GM18508 (cell line): Measurements from ENCODE around the gene NPR3.

Experiments
- ATAC-seq: cut with Tn5 transposase; IDR thresholded peaks from one replicate; pipeline ENCODE4 v1.9.1; 2021; ENCODE audit warnings: moderate number of reproducible peaks; ENCODE audit not compliant: insufficient read depth, unreplicated experiment

Gene NPR3

GRCh38 chr5:32710550-32711361 lies at the start of gene NPR3:
Gene NPR3 (plus strand): TSS chr5:32711321. CDS start chr5:32711777, 456 bp downstream.
- no peak for ATAC-seq

GRCh38 chr5:32664523-32664922 lies 46.6 kb upstream of the NPR3 start:
- no peak for ATAC-seq

GRCh38 chr5:32668552-32668951 lies 42.6 kb upstream of the NPR3 start:
- no peak for ATAC-seq

GRCh38 chr5:32673272-32673671 lies 37.8 kb upstream of the NPR3 start:
- no peak for ATAC-seq

GRCh38 chr5:32677023-32677422 lies 34.1 kb upstream of the NPR3 start:
- no peak for ATAC-seq

- no peak for ATAC-seq
Measured at GRCh38 chr5:32678472-32678871, 32.6 kb upstream of the NPR3 start.

- ATAC-seq, result no peak
Measured at GRCh38 chr5:32679218-32679617, 31.9 kb upstream of the NPR3 start.

- no peak for ATAC-seq
Measured at GRCh38 chr5:32680183-32680582, 30.9 kb upstream of the NPR3 start.

- no peak for ATAC-seq
Measured at GRCh38 chr5:32683125-32683524, 28.0 kb upstream of the NPR3 start.

GRCh38 chr5:32684260-32684659 lies 26.9 kb upstream of the NPR3 start:
- no peak for ATAC-seq

GRCh38 chr5:32686799-32687498 lies 24.2 kb upstream of the NPR3 start:
- ATAC-seq, result no peak

- no peak for ATAC-seq
Measured at GRCh38 chr5:32687499-32687831, 23.7 kb upstream of the NPR3 start.

GRCh38 chr5:32690153-32690552 lies 21.0 kb upstream of the NPR3 start:
- no peak for ATAC-seq

- no peak for ATAC-seq
Measured at GRCh38 chr5:32690666-32691065, 20.5 kb upstream of the NPR3 start.

- ATAC-seq, result no peak
Measured at GRCh38 chr5:32692036-32692746, 18.9 kb upstream of the NPR3 start.

GRCh38 chr5:32703957-32704356 lies 7.2 kb upstream of the NPR3 start:
- no peak for ATAC-seq

- no peak for ATAC-seq
Measured at GRCh38 chr5:32707418-32707997, 3.6 kb upstream of the NPR3 start.

GRCh38 chr5:32708949-32709348 lies 2.2 kb upstream of the NPR3 start:
- no peak for ATAC-seq

GRCh38 chr5:32709750-32710549 lies 1.2 kb upstream of the NPR3 start:
- ATAC-seq, result no peak

GRCh38 chr5:32711362-32711680 lies 200 bp downstream of the NPR3 start:
- no peak for ATAC-seq
